ENCODE measurements around the gene PREX1.

DNA sequence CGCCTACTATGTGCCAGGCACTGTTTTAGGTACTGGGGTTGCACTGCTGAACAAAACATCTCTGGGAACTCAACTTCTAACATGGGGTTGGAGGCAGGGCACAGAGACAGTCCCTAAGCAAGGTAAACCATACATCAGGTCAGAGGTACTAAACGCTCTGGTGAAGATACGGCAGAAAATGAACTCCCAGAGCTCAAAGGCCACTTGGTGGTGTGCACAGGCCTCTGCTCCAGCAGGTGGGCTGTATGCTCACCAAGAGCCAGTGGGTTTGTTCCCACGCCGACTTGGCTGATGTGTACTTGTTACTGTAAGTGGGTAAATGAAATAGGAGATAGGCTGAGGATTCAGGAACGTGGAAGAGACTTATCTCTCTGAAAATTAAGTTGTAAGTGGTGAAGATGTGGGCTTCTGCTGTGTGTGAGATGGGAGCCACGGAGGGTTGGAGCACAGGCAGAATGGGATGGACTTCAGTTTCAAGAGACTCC lies 133.4 kb downstream of the PREX1 start:
- TF ChIP-seq, protein P1, sequence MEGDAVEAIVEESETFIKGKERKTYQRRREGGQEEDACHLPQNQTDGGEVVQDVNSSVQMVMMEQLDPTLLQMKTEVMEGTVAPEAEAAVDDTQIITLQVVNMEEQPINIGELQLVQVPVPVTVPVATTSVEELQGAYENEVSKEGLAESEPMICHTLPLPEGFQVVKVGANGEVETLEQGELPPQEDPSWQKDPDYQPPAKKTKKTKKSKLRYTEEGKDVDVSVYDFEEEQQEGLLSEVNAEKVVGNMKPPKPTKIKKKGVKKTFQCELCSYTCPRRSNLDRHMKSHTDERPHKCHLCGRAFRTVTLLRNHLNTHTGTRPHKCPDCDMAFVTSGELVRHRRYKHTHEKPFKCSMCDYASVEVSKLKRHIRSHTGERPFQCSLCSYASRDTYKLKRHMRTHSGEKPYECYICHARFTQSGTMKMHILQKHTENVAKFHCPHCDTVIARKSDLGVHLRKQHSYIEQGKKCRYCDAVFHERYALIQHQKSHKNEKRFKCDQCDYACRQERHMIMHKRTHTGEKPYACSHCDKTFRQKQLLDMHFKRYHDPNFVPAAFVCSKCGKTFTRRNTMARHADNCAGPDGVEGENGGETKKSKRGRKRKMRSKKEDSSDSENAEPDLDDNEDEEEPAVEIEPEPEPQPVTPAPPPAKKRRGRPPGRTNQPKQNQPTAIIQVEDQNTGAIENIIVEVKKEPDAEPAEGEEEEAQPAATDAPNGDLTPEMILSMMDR (conservative IDR thresholded peaks at IDR 0.05; ENCODE audit: low read length), result no peak
- no peak for TF ChIP-seq EZH2phosphoT487 (IDR thresholded peaks at IDR 0.05; ENCODE audit: borderline replicate concordance, low read depth, low read length)

Measured in OCI-LY7 (cell line).